Neural crest cell (in vitro differentiated cells): ENCODE results near the gene HOXC4. TPM values are rescaled to one million over a fixed set of nuclear protein-coding genes. Genes with fewer than 3 reads are reported as not detected.
"Not testable (repeated sequence)": the region's sequence is repeated elsewhere in the genome, so short reads cannot be mapped to it uniquely, and the experiment has no call there.

ENCODE experiments used
- DNase-seq: peaks from one replicate; pipeline ENCODE4 v3.0.0; 2021; ENCODE audit warnings: low read depth, mixed read lengths, low spot score
- H3K27ac Mint-ChIP-seq: one replicate; pipeline ENCODE4 v1.8.0; 2021; ENCODE audit warnings: mild to moderate bottlenecking, mixed read lengths; ENCODE audit not compliant: unreplicated experiment
- H3K27me3 Mint-ChIP-seq: 2 replicates; pipeline ENCODE4 v1.8.0; 2021; ENCODE audit warnings: low read depth, mild to moderate bottlenecking, mixed read lengths
- H3K36me3 Mint-ChIP-seq: 2 replicates; pipeline ENCODE4 v1.8.0; 2021; ENCODE audit warnings: low read depth, mild to moderate bottlenecking, mixed read lengths
- H3K4me1 Mint-ChIP-seq: 2 replicates; pipeline ENCODE4 v1.8.0; 2021; ENCODE audit warnings: mixed read lengths
- H3K4me3 Mint-ChIP-seq: one replicate; pipeline ENCODE4 v1.8.0; 2021; ENCODE audit warnings: mild to moderate bottlenecking, mixed read lengths
- H3K9me3 Mint-ChIP-seq: 2 replicates; pipeline ENCODE4 v1.8.0; 2021; ENCODE audit warnings: mixed read lengths
- CTCF ChIP-seq: fragments of 200-600 bp; sonication (generic); conservative IDR thresholded peaks from 2 replicates; pipeline ENCODE4 v1.5.0; 2021; ENCODE audit warnings: antibody characterized with exemption, mild to moderate bottlenecking
- total RNA-seq: library from RNA; stranded (reverse); gene quantifications from 2 replicates; pipeline ENCODE4 v1.2.1, GENCODE V29; 2021

HOXC4 gene
- total RNA-seq, 1 donor from 2014 or later = 5.6 TPM

- H3K4me3 Mint-ChIP-seq = no peak overlapping the region
- H3K36me3 Mint-ChIP-seq = peaks cover 3% of the 10 kb centered on the region
- peaks cover 100% of the 10 kb centered on the region for H3K27me3 Mint-ChIP-seq
- DNase-seq = no peak
- no peaks in the 10 kb centered on the region for H3K9me3 Mint-ChIP-seq
- H3K27ac Mint-ChIP-seq = no peak overlapping the region
- no peak for TF ChIP-seq CTCF
- H3K4me1 Mint-ChIP-seq = peaks cover 3% of the 10 kb centered on the region
Observed at GRCh38 chr12:54040648-54041047, 13.0 kb upstream of the HOXC4 start.

- H3K27ac Mint-ChIP-seq = no peak overlapping the region
- H3K27me3 Mint-ChIP-seq = peaks cover 100% of the 10 kb centered on the region
- TF ChIP-seq CTCF = no peak
- no peak for DNase-seq
- no peaks in the 10 kb centered on the region for H3K9me3 Mint-ChIP-seq
- peaks cover 3% of the 10 kb centered on the region for H3K4me1 Mint-ChIP-seq
- H3K36me3 Mint-ChIP-seq = no peaks in the 10 kb centered on the region
- no peak overlapping the region for H3K4me3 Mint-ChIP-seq
Observed at GRCh38 chr12:54041097-54041690, 12.4 kb upstream of the HOXC4 start.

- peaks cover 100% of the 10 kb centered on the region for H3K27me3 Mint-ChIP-seq
- H3K27ac Mint-ChIP-seq = not testable (repeated sequence)
Observed at GRCh38 chr12:54042033-54042432, 11.6 kb upstream of the HOXC4 start.

GRCh38 chr12:54042970-54043853, 10.4 kb upstream of the HOXC4 start:
- Mint-ChIP-seq H3K4me3 (no peak overlapping the region), H3K27me3 (peaks cover 100% of the 10 kb centered on the region), H3K9me3 (no peaks in the 10 kb centered on the region), H3K4me1 (peaks cover 3% of the 10 kb centered on the region), H3K27ac (no peak overlapping the region), H3K36me3 (no peaks in the 10 kb centered on the region)
- no peak for TF ChIP-seq CTCF
- DNase-seq = no peak

More at GRCh38 chr12:54042033-54042432, 11.6 kb upstream of the HOXC4 start:
- H3K4me3 Mint-ChIP-seq, H3K36me3 Mint-ChIP-seq, DNase-seq, H3K4me1 Mint-ChIP-seq, H3K9me3 Mint-ChIP-seq: not testable (repeated sequence)

- DNase-seq = no peak
- no peaks in the 10 kb centered on the region for H3K36me3 Mint-ChIP-seq
- H3K27ac Mint-ChIP-seq = peak overlapping the region; percentile 83
- H3K4me3 Mint-ChIP-seq = peak overlapping the region; percentile 57
- peaks cover 3% of the 10 kb centered on the region for H3K4me1 Mint-ChIP-seq
- H3K9me3 Mint-ChIP-seq = no peaks in the 10 kb centered on the region
- H3K27me3 Mint-ChIP-seq = peaks cover 100% of the 10 kb centered on the region
- no peak for TF ChIP-seq CTCF
Observed at GRCh38 chr12:54044425-54045103, 9.1 kb upstream of the HOXC4 start.
